OCI-LY3 (cell line): ENCODE results near the gene FCER2.

Experiments
- EZH2phosphoT487 ChIP-seq: fragments of 200-600 bp; shearing (Covaris generic); IDR thresholded peaks from 2 replicates; pipeline ENCODE4 v1.6.1; 2018; ENCODE audit warnings: antibody characterized with exemption, mixed run types, low read depth
- TF ChIP-seq, protein P1 (sequence below): fragments of 200-600, 300-600 bp; sonication (generic); IDR thresholded peaks from 2 replicates; pipeline ENCODE4 v1.5.1; 2014; ENCODE audit warnings: antibody characterized with exemption, low read length, low read depth

DNA sequence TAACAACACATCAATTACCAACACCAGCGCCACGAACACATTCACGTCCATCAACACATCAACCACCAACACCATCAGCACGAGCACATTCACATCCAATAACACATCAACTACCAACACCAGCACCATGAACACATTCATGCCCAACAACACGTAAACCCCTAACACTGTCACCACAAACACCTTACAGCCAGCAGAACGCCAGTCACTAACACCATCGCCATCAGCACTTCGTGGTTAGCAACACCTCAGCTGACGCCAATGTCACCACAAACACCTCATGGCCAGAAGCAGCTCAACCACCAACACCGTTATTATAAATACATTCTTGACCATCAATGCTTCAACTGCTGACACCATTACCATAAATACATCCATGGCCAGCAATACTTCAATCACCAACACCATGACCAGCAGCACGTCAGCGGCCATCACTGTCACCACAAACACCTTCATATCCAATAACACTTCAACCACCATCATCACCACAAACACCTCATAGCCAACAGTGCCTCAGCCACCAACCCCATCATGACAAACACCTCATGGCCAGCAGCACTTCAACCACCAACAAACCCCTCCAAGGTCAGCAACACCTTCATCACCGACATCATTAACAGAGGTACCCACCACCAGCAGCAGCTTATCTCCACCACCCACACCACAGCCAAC, 9.4 kb downstream of the FCER2 start:
- TF ChIP-seq, protein P1, sequence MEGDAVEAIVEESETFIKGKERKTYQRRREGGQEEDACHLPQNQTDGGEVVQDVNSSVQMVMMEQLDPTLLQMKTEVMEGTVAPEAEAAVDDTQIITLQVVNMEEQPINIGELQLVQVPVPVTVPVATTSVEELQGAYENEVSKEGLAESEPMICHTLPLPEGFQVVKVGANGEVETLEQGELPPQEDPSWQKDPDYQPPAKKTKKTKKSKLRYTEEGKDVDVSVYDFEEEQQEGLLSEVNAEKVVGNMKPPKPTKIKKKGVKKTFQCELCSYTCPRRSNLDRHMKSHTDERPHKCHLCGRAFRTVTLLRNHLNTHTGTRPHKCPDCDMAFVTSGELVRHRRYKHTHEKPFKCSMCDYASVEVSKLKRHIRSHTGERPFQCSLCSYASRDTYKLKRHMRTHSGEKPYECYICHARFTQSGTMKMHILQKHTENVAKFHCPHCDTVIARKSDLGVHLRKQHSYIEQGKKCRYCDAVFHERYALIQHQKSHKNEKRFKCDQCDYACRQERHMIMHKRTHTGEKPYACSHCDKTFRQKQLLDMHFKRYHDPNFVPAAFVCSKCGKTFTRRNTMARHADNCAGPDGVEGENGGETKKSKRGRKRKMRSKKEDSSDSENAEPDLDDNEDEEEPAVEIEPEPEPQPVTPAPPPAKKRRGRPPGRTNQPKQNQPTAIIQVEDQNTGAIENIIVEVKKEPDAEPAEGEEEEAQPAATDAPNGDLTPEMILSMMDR = no peak
- no peak for TF ChIP-seq EZH2phosphoT487
